GM06990 (cell line): ENCODE measurements around the gene PAQR9.

Experiments used
- DNase-seq: peaks from one replicate; pipeline ENCODE4 v3.0.0-alpha.2; 2011; ENCODE audit not compliant: insufficient read length; ENCODE audit errors: extremely low read depth
- H3K27me3 ChIP-seq: replicated peaks from 2 replicates; pipeline ENCODE4 v1.6.0; 2011; ENCODE audit warnings: low read length; ENCODE audit not compliant: control insufficient read depth, insufficient read depth
- H3K36me3 ChIP-seq: 2 replicates; pipeline ENCODE4 v1.5.1; 2011; ENCODE audit warnings: low read length; ENCODE audit not compliant: control insufficient read depth, insufficient read depth
- H3K4me3 ChIP-seq: replicated peaks from 2 replicates; pipeline ENCODE4 v1.5.1; 2011; ENCODE audit warnings: low read depth, mild to moderate bottlenecking, control low read depth, low read length
- TF ChIP-seq, protein P1 (sequence below): IDR thresholded peaks from 2 replicates; pipeline ENCODE4 v1.5.1; 2011; ENCODE audit warnings: low read length, control low read depth, mild to moderate bottlenecking, inconsistent platforms; ENCODE audit not compliant: insufficient read depth, poor library complexity, severe bottlenecking

The PAQR9 gene

GRCh38 chr3:142972092-142972753 is 8.7 kb upstream of the PAQR9 start:
- no peak overlapping the region for H3K4me3 ChIP-seq
- no peaks in the 10 kb centered on the region for H3K36me3 ChIP-seq
- DNase-seq: no peak
- H3K27me3 ChIP-seq: no peaks in the 10 kb centered on the region
- TF ChIP-seq, protein P1, sequence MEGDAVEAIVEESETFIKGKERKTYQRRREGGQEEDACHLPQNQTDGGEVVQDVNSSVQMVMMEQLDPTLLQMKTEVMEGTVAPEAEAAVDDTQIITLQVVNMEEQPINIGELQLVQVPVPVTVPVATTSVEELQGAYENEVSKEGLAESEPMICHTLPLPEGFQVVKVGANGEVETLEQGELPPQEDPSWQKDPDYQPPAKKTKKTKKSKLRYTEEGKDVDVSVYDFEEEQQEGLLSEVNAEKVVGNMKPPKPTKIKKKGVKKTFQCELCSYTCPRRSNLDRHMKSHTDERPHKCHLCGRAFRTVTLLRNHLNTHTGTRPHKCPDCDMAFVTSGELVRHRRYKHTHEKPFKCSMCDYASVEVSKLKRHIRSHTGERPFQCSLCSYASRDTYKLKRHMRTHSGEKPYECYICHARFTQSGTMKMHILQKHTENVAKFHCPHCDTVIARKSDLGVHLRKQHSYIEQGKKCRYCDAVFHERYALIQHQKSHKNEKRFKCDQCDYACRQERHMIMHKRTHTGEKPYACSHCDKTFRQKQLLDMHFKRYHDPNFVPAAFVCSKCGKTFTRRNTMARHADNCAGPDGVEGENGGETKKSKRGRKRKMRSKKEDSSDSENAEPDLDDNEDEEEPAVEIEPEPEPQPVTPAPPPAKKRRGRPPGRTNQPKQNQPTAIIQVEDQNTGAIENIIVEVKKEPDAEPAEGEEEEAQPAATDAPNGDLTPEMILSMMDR: no peak

DNA sequence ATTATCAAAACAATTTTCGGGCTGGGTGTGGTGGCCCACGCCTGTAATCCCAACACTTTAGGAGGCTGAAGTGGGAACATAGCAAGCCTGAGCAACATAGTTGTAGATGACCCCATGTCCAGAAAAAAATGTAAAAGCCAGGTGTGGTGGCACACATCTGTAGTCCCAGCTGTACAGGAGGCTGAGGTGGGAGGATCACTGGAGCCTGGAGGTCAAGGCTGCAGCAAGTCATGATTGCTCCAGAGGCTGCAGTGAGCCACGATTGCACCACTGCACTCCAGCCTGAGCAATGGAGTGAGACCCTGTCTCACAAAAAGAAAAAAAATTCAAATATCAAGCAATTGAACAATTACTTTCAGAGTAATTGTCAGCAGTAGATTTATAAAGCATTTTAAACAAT is 8.0 kb upstream of the PAQR9 start:
- H3K4me3 ChIP-seq: no peak overlapping the region
- DNase-seq: no peak
- H3K36me3 ChIP-seq: no peaks in the 10 kb centered on the region
- TF ChIP-seq, protein P1: no peak
- no peaks in the 10 kb centered on the region for H3K27me3 ChIP-seq

- DNase-seq: no peak
- Histone ChIP-seq H3K27me3 (peaks cover 2% of the 10 kb centered on the region), H3K4me3 (no peak overlapping the region), H3K36me3 (no peaks in the 10 kb centered on the region)
- TF ChIP-seq, protein P1: no peak
These were observed 5.0 kb upstream of the PAQR9 start for GRCh38 chr3:142968319-142969025.

GRCh38 chr3:142966808-142967207 is 3.3 kb upstream of the PAQR9 start:
- Histone ChIP-seq H3K4me3 (no peak overlapping the region), H3K36me3 (no peaks in the 10 kb centered on the region), H3K27me3 (peaks cover 2% of the 10 kb centered on the region)
- no peak for DNase-seq
- TF ChIP-seq, protein P1: no peak

- H3K27me3 ChIP-seq: peaks cover 2% of the 10 kb centered on the region
- no peaks in the 10 kb centered on the region for H3K36me3 ChIP-seq
- TF ChIP-seq, protein P1: no peak
- DNase-seq: no peak
- no peak overlapping the region for H3K4me3 ChIP-seq
These were observed 2.1 kb upstream of the PAQR9 start for GRCh38 chr3:142965581-142965980.
